ENCODE data around the gene AKAP1. TPM values are rescaled to one million over a fixed set of nuclear protein-coding genes. Genes with fewer than 3 reads are reported as not detected.
"Not testable (repeated sequence)": the region's sequence is repeated elsewhere in the genome, so short reads cannot be mapped to it uniquely, and the experiment has no call there.

AKAP1 gene
- total and polyA plus RNA-seq, 9 donors = 49.6 to 83.4 (median 66.8) TPM

GRCh38 chr17:57099165-57099564 is 14.1 kb downstream of the AKAP1 start:
- peak overlapping the region; percentile 40 for H3K27ac ChIP-seq (ENCODE audit: low read length)
- no peak overlapping the region for H3K4me3 ChIP-seq (ENCODE audit: low read length)
- peaks cover 2% of the 10 kb centered on the region for H3K36me3 ChIP-seq (ENCODE audit: control insufficient read depth, insufficient read depth, low read length)
- WGBS (ENCODE audit: insufficient coverage) = 83% methylated on average over 1 of the region's 3 CpGs
- H3K9me3 ChIP-seq (replicated peaks; ENCODE audit: control insufficient read depth, low read depth, low read length) = no peaks in the 10 kb centered on the region
- peaks cover 50% of the 10 kb centered on the region for H3K4me1 ChIP-seq (ENCODE audit: control insufficient read depth, insufficient read depth, low read length)
- DNase-seq = no peak
- no peaks in the 10 kb centered on the region for H3K27me3 ChIP-seq (ENCODE audit: control insufficient read depth, insufficient read depth, low read length)

GRCh38 chr17:57102122-57102521 is 17.1 kb downstream of the AKAP1 start:
- H3K27ac ChIP-seq (ENCODE audit: low read length) = no peak overlapping the region
- no peaks in the 10 kb centered on the region for H3K27me3 ChIP-seq (ENCODE audit: control insufficient read depth, insufficient read depth, low read length)
- H3K4me1 ChIP-seq (ENCODE audit: control insufficient read depth, insufficient read depth, low read length) = peaks cover 50% of the 10 kb centered on the region
- 100% methylated on average over 1 of the region's 4 CpGs for WGBS (ENCODE audit: insufficient coverage)
- no peak for DNase-seq
- no peaks in the 10 kb centered on the region for H3K9me3 ChIP-seq (replicated peaks; ENCODE audit: control insufficient read depth, low read depth, low read length)
- peaks cover 12% of the 10 kb centered on the region for H3K36me3 ChIP-seq (ENCODE audit: control insufficient read depth, insufficient read depth, low read length)
- no peak overlapping the region for H3K4me3 ChIP-seq (ENCODE audit: low read length)

GRCh38 chr17:57102660-57103059 is 17.6 kb downstream of the AKAP1 start:
- DNase-seq; H3K9me3 ChIP-seq (replicated peaks; ENCODE audit: control insufficient read depth, low read depth, low read length); H3K27me3 ChIP-seq (ENCODE audit: control insufficient read depth, insufficient read depth, low read length); H3K27ac ChIP-seq (ENCODE audit: low read length); H3K4me3 ChIP-seq (ENCODE audit: low read length): not testable (repeated sequence)
- Histone ChIP-seq H3K4me1 (ENCODE audit: control insufficient read depth, insufficient read depth, low read length) (peaks cover 50% of the 10 kb centered on the region), H3K36me3 (ENCODE audit: control insufficient read depth, insufficient read depth, low read length) (peaks cover 14% of the 10 kb centered on the region)
- 94% methylated on average over 10 of the region's 12 CpGs for WGBS (ENCODE audit: insufficient coverage)

- no peak for DNase-seq
- H3K36me3 ChIP-seq (ENCODE audit: control insufficient read depth, insufficient read depth, low read length) = peaks cover 14% of the 10 kb centered on the region
- no peak overlapping the region for H3K27ac ChIP-seq (ENCODE audit: low read length)
- no peak overlapping the region for H3K4me3 ChIP-seq (ENCODE audit: low read length)
- peaks cover 50% of the 10 kb centered on the region for H3K4me1 ChIP-seq (ENCODE audit: control insufficient read depth, insufficient read depth, low read length)
- no peaks in the 10 kb centered on the region for H3K9me3 ChIP-seq (replicated peaks; ENCODE audit: control insufficient read depth, low read depth, low read length)
- 93% methylated on average over 2 of the region's 7 CpGs for WGBS (ENCODE audit: insufficient coverage)
- H3K27me3 ChIP-seq (ENCODE audit: control insufficient read depth, insufficient read depth, low read length) = no peaks in the 10 kb centered on the region
Observed at GRCh38 chr17:57104461-57105175, 19.6 kb downstream of the AKAP1 start.

GRCh38 chr17:57105591-57105990 is 20.5 kb downstream of the AKAP1 start:
- no peak for DNase-seq
- WGBS (ENCODE audit: insufficient coverage) = 88% methylated on average over 3 of the region's 8 CpGs
- H3K9me3 ChIP-seq (replicated peaks; ENCODE audit: control insufficient read depth, low read depth, low read length) = no peaks in the 10 kb centered on the region
- H3K4me3 ChIP-seq (ENCODE audit: low read length) = no peak overlapping the region
- peak overlapping the region; percentile 62 for H3K27ac ChIP-seq (ENCODE audit: low read length)
- H3K4me1 ChIP-seq (ENCODE audit: control insufficient read depth, insufficient read depth, low read length) = peaks cover 53% of the 10 kb centered on the region
- H3K36me3 ChIP-seq (ENCODE audit: control insufficient read depth, insufficient read depth, low read length) = peaks cover 14% of the 10 kb centered on the region
- H3K27me3 ChIP-seq (ENCODE audit: control insufficient read depth, insufficient read depth, low read length) = no peaks in the 10 kb centered on the region

GRCh38 chr17:57106107-57106835 is 21.2 kb downstream of the AKAP1 start:
- Histone ChIP-seq H3K9me3 (replicated peaks; ENCODE audit: control insufficient read depth, low read depth, low read length) (no peaks in the 10 kb centered on the region), H3K27me3 (ENCODE audit: control insufficient read depth, insufficient read depth, low read length) (no peaks in the 10 kb centered on the region), H3K4me3 (ENCODE audit: low read length) (no peak overlapping the region), H3K36me3 (ENCODE audit: control insufficient read depth, insufficient read depth, low read length) (peaks cover 14% of the 10 kb centered on the region), H3K27ac (ENCODE audit: low read length) (peak overlapping the region; percentile 62), H3K4me1 (ENCODE audit: control insufficient read depth, insufficient read depth, low read length) (peaks cover 59% of the 10 kb centered on the region)
- DNase-seq = peak; percentile 53
- WGBS (ENCODE audit: insufficient coverage) = 81% methylated on average over 17 of the region's 17 CpGs

GRCh38 chr17:57106836-57107497 is 21.9 kb downstream of the AKAP1 start:
- Histone ChIP-seq H3K4me3 (ENCODE audit: low read length) (no peak overlapping the region), H3K36me3 (ENCODE audit: control insufficient read depth, insufficient read depth, low read length) (peaks cover 19% of the 10 kb centered on the region), H3K9me3 (replicated peaks; ENCODE audit: control insufficient read depth, low read depth, low read length) (no peaks in the 10 kb centered on the region), H3K4me1 (ENCODE audit: control insufficient read depth, insufficient read depth, low read length) (peaks cover 65% of the 10 kb centered on the region), H3K27me3 (ENCODE audit: control insufficient read depth, insufficient read depth, low read length) (no peaks in the 10 kb centered on the region), H3K27ac (ENCODE audit: low read length) (peak overlapping the region; percentile 62)
- 96% methylated on average over 11 of the region's 14 CpGs for WGBS (ENCODE audit: insufficient coverage)
- no peak for DNase-seq

- H3K4me3 ChIP-seq (ENCODE audit: low read length) = no peak overlapping the region
- H3K9me3 ChIP-seq (replicated peaks; ENCODE audit: control insufficient read depth, low read depth, low read length) = no peaks in the 10 kb centered on the region
- H3K27me3 ChIP-seq (ENCODE audit: control insufficient read depth, insufficient read depth, low read length) = no peaks in the 10 kb centered on the region
- peaks cover 25% of the 10 kb centered on the region for H3K36me3 ChIP-seq (ENCODE audit: control insufficient read depth, insufficient read depth, low read length)
- peak overlapping the region; percentile 92 for H3K27ac ChIP-seq (ENCODE audit: low read length)
- no peak for DNase-seq
- 74% methylated on average over 7 of the region's 12 CpGs for WGBS (ENCODE audit: insufficient coverage)
- peaks cover 69% of the 10 kb centered on the region for H3K4me1 ChIP-seq (ENCODE audit: control insufficient read depth, insufficient read depth, low read length)
Observed at GRCh38 chr17:57107498-57108101, 22.6 kb downstream of the AKAP1 start.

GRCh38 chr17:57108671-57109392 is 23.8 kb downstream of the AKAP1 start:
- peak overlapping the region; percentile 92 for H3K27ac ChIP-seq (ENCODE audit: low read length)
- peaks cover 69% of the 10 kb centered on the region for H3K4me1 ChIP-seq (ENCODE audit: control insufficient read depth, insufficient read depth, low read length)
- H3K36me3 ChIP-seq (ENCODE audit: control insufficient read depth, insufficient read depth, low read length) = peaks cover 30% of the 10 kb centered on the region
- no peak overlapping the region for H3K4me3 ChIP-seq (ENCODE audit: low read length)
- 73% methylated on average over 12 of the region's 12 CpGs for WGBS (ENCODE audit: insufficient coverage)
- H3K9me3 ChIP-seq (replicated peaks; ENCODE audit: control insufficient read depth, low read depth, low read length) = no peaks in the 10 kb centered on the region
- DNase-seq = peak; percentile 45
- H3K27me3 ChIP-seq (ENCODE audit: control insufficient read depth, insufficient read depth, low read length) = no peaks in the 10 kb centered on the region
